Suprapubic skin (tissue), 4 donors: ENCODE data around the gene ACAD9. TPM values are rescaled to one million over a fixed set of nuclear protein-coding genes. Genes with fewer than 3 reads are reported as not detected.
"Not testable (repeated sequence)": the region's sequence is repeated elsewhere in the genome, so short reads cannot be mapped to it uniquely, and the experiment has no call there.

Experiments used
- DNase-seq, 2 donors: peaks; one replicate each; pipeline ENCODE4 v3.0.0-alpha.2; 2019; ENCODE audit warnings: low spot score in 2 of 2
- H3K27ac ChIP-seq: fragments of 200-600 bp; sonication (generic); one replicate; pipeline ENCODE4 v1.5.1; 2019
- H3K27me3 ChIP-seq: fragments of 200-600 bp; sonication (generic); one replicate; pipeline ENCODE4 v1.5.1; 2019
- H3K36me3 ChIP-seq: fragments of 200-600 bp; sonication (generic); one replicate; pipeline ENCODE4 v1.5.1; 2019
- H3K4me1 ChIP-seq: fragments of 200-600 bp; sonication (generic); one replicate; pipeline ENCODE4 v1.5.1; 2019
- H3K4me3 ChIP-seq: fragments of 200-600 bp; sonication (generic); one replicate; pipeline ENCODE4 v1.5.1; 2019; ENCODE audit warnings: mild to moderate bottlenecking
- H3K9me3 ChIP-seq: fragments of 200-600 bp; sonication (generic); one replicate; pipeline ENCODE4 v1.5.1; 2019
- CTCF ChIP-seq, 2 donors: fragments of 200-600 bp in 1 of 2; fragments of 450-650 bp in 1 of 2; sonication (generic) in 1 of 2; IDR thresholded peaks; one replicate each; pipeline ENCODE4 v1.5.1; 2016 to 2019; ENCODE audit warnings: antibody characterized with exemption in 2 of 2, mild to moderate bottlenecking in 1 of 2, moderate library complexity in 1 of 2
- EP300 ChIP-seq: sonication (generic); formaldehyde crosslinking; IDR thresholded peaks from one replicate; pipeline ENCODE4 v1.6.1; 2017; ENCODE audit warnings: antibody characterized with exemption
- POLR2A ChIP-seq, 2 donors: fragments of 450-650 bp; IDR thresholded peaks; one replicate each; pipeline ENCODE4 v1.6.1; 2017; ENCODE audit warnings: antibody characterized with exemption in 2 of 2, mild to moderate bottlenecking in 2 of 2, moderate library complexity in 2 of 2
- POLR2AphosphoS5 ChIP-seq, 3 donors: sonication (generic); formaldehyde crosslinking; IDR thresholded peaks; one replicate each; pipeline ENCODE4 v1.6.1; 2017; ENCODE audit warnings: antibody characterized with exemption in 3 of 3
- WGBS: methylation state at CpG from one replicate; pipeline ENCODE4 v1.1.5; 2018; 5-methylcytosine and 5-hydroxymethylcytosine counted together
- total RNA-seq, 4 donors: library from RNA; depleted of rRNA; stranded (reverse); fragments of >200 nt; gene quantifications; one replicate each; pipeline ENCODE4 v1.1.0, GENCODE V29; 2016

The ACAD9 gene
- total RNA-seq, 4 donors from 2014 or later, result 118 to 164 (median 138) TPM

GRCh38 chr3:128855569-128855968 is 23.9 kb upstream of the ACAD9 start:
- H3K4me3 ChIP-seq, result no peak overlapping the region
- TF ChIP-seq POLR2A (IDR thresholded peaks at IDR 0.05) (no peak), CTCF (IDR thresholded peaks at IDR 0.05) (no peak), POLR2AphosphoS5 (IDR thresholded peaks at IDR 0.05) (no peak), EP300 (no peak)
- H3K27ac ChIP-seq, result no peak overlapping the region
- H3K4me1 ChIP-seq, result no peaks in the 10 kb centered on the region
- 65% methylated on average over 4 of the region's 4 CpGs for WGBS
- peaks cover 26% of the 10 kb centered on the region for H3K9me3 ChIP-seq
- H3K36me3 ChIP-seq, result no peaks in the 10 kb centered on the region
- no peak for DNase-seq
- no peaks in the 10 kb centered on the region for H3K27me3 ChIP-seq

DNA sequence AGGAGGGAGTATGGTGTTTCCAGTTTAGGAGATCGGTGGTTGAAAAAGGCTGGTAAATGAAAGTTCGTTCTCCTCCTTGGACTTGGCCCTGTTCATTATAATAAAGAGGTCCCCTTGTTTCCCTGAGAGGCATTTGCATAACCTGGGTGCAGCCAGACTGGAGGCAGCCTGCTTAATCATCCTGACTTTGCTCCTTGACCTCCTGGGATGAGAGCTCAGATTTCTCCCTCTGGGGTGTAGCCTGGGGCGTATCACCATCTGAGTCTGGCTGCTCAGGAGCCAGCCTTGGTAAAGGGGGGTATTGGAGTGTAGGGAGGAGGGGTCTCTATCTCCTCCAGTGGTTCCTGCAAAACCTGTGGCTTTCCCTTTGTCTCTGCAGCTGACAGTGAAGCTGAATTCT is 21.3 kb upstream of the ACAD9 start:
- no peak for DNase-seq
- WGBS, result 100% methylated on average over 2 of the region's 3 CpGs
- TF ChIP-seq EP300, result no peak
- no peak for TF ChIP-seq CTCF (IDR thresholded peaks at IDR 0.05)
- no peak for TF ChIP-seq POLR2AphosphoS5 (IDR thresholded peaks at IDR 0.05)
- no peak for TF ChIP-seq POLR2A (IDR thresholded peaks at IDR 0.05)
- Histone ChIP-seq H3K36me3 (no peaks in the 10 kb centered on the region), H3K4me3 (no peak overlapping the region), H3K9me3 (peaks cover 27% of the 10 kb centered on the region), H3K27ac (no peak overlapping the region), H3K4me1 (no peaks in the 10 kb centered on the region), H3K27me3 (no peaks in the 10 kb centered on the region)

DNA sequence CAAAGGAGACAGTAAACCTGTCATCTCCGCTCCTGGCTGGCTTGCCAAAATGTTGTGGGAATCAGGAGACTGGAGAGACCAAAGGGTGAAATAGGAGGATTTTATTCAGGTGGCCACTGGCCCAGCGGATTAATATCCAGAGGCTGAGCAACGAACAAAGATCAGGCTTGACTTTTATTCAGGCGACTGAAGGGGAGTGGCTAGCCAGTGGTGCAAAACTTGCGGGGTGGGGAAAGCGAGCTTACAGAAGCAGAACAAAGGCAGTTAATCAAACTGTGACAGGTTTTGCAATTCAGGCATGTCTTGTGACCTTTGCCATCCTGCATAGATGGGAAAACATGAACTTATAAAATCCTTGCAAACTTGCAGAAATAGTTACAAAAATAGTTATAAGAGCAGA is 19.8 kb upstream of the ACAD9 start:
- TF ChIP-seq EP300 (no peak), POLR2A (IDR thresholded peaks at IDR 0.05) (no peak), CTCF (IDR thresholded peaks at IDR 0.05) (no peak), POLR2AphosphoS5 (IDR thresholded peaks at IDR 0.05) (no peak)
- WGBS, result 91% methylated on average over 6 of the region's 6 CpGs
- Histone ChIP-seq H3K9me3 (peaks cover 27% of the 10 kb centered on the region), H3K36me3 (no peaks in the 10 kb centered on the region), H3K4me1 (peaks cover 3% of the 10 kb centered on the region), H3K27me3 (no peaks in the 10 kb centered on the region), H3K4me3 (no peak overlapping the region), H3K27ac (no peak overlapping the region)
- DNase-seq, result no peak

- 93% methylated on average over 6 of the region's 6 CpGs for WGBS
- H3K36me3 ChIP-seq, result no peaks in the 10 kb centered on the region
- H3K4me1 ChIP-seq, result peaks cover 8% of the 10 kb centered on the region
- no peak overlapping the region for H3K4me3 ChIP-seq
- peaks cover 27% of the 10 kb centered on the region for H3K9me3 ChIP-seq
- TF ChIP-seq POLR2AphosphoS5 (IDR thresholded peaks at IDR 0.05) (no peak), EP300 (no peak), CTCF (IDR thresholded peaks at IDR 0.05) (no peak), POLR2A (IDR thresholded peaks at IDR 0.05) (no peak)
- H3K27ac ChIP-seq, result no peak overlapping the region
- H3K27me3 ChIP-seq, result no peaks in the 10 kb centered on the region
- DNase-seq, result no peak
Observed at GRCh38 chr3:128861491-128861890, 17.9 kb upstream of the ACAD9 start.

GRCh38 chr3:128863560-128863959 is 15.9 kb upstream of the ACAD9 start:
- Histone ChIP-seq H3K27ac (no peak overlapping the region), H3K27me3 (no peaks in the 10 kb centered on the region), H3K4me3 (no peak overlapping the region), H3K36me3 (no peaks in the 10 kb centered on the region), H3K4me1 (peaks cover 8% of the 10 kb centered on the region), H3K9me3 (peaks cover 21% of the 10 kb centered on the region)
- DNase-seq, result no peak
- TF ChIP-seq POLR2A (IDR thresholded peaks at IDR 0.05), result no peak
- no peak for TF ChIP-seq EP300
- 79% methylated on average over 3 of the region's 3 CpGs for WGBS

DNA sequence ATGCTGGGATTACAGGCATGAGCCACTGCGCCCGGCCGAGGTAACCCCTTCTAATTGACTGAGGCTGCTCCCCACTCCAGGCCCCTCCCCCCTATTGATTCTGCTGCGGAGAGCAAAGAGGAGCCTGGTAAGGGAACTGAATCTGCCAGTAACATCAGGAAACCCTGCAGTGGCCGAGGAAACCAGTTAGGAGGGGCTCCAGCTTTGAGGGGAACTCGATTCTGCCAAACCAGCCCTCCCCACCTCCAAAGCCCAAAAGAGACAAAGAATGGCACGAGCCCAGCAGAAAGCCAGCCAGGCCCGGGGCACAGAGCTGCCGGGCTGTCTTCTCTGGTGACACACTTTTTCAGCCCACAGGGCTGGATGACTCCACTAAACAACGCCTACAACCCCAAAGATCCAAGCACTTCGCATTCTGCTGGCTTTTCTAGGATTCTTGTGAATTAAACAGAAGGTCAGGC is 15.0 kb upstream of the ACAD9 start:
- WGBS, result 47% methylated on average over 9 of the region's 11 CpGs
- Histone ChIP-seq H3K9me3 (peaks cover 13% of the 10 kb centered on the region), H3K4me3 (no peak overlapping the region), H3K4me1 (peaks cover 8% of the 10 kb centered on the region), H3K27ac (no peak overlapping the region), H3K36me3 (no peaks in the 10 kb centered on the region), H3K27me3 (no peaks in the 10 kb centered on the region)
- TF ChIP-seq CTCF (IDR thresholded peaks at IDR 0.05) (no peak), POLR2AphosphoS5 (IDR thresholded peaks at IDR 0.05) (no peak), EP300 (no peak), POLR2A (IDR thresholded peaks at IDR 0.05) (no peak)
- DNase-seq, result no peak

GRCh38 chr3:128864849-128865804 is 14.3 kb upstream of the ACAD9 start:
- WGBS, result 56% methylated on average over 21 of the region's 25 CpGs
- H3K4me1 ChIP-seq, H3K4me3 ChIP-seq, H3K36me3 ChIP-seq, DNase-seq, H3K27me3 ChIP-seq, H3K27ac ChIP-seq, H3K9me3 ChIP-seq: not testable (repeated sequence)
